Endothelial cell of umbilical vein (primary cell): ENCODE results near the gene DENND4A. TPM values are rescaled to one million over a fixed set of nuclear protein-coding genes. Genes with fewer than 3 reads are reported as not detected.

ENCODE experiments used
- BruUV-seq: library from RNA; stranded (reverse); fragments of 400-500 nt; replicated peaks from 2 replicates; lab custom pipeline; 2021; lab: Mats Ljungman, UMichigan
- CTCF ChIA-PET: fragments of 300-600, 350-600 bp; sonication (Branson Sonifier 250); formaldehyde crosslinking; loops from one replicate; lab custom pipeline; 2021; ENCODE audit warnings: antibody characterized with exemption, inconsistent platforms; lab: Charles Lee
- POLR2A ChIA-PET: fragments of 300-600, 350-600 bp; sonication (Branson Sonifier 250); formaldehyde crosslinking; loops from one replicate; lab custom pipeline; 2021; ENCODE audit warnings: antibody characterized with exemption, inconsistent platforms; lab: Charles Lee
- DNase-seq: peaks from one replicate; pipeline ENCODE4 v3.0.0-alpha.2; 2011; ENCODE audit warnings: low read depth, low spot score
- FAIRE-seq: peaks from 2 replicates; lab custom pipeline; 2011; peaks lifted over from hg19 to GRCh38; lab: Jason Lieb, UNC
- H2AFZ ChIP-seq: 2 replicates; pipeline ENCODE4 v1.6.0; 2012; ENCODE audit warnings: low read depth, low read length, control low read depth, inconsistent platforms
- H3K27ac ChIP-seq: 2 replicates; pipeline ENCODE4 v1.5.1; 2011; ENCODE audit warnings: low read depth, mild to moderate bottlenecking, control low read depth, low read length, moderate library complexity; ENCODE audit not compliant: insufficient read depth
- H3K27me3 ChIP-seq, 2 experiments: 2 replicates each; pipeline versions ENCODE4 v1.6.0 to v1.6.1; 2011; ENCODE audit warnings: low read length in 2 of 2, mixed read lengths in 1 of 2; ENCODE audit not compliant: control insufficient read depth in 2 of 2, insufficient read depth in 2 of 2
- H3K36me3 ChIP-seq, 2 experiments: 2 replicates in 1 of 2; 3 replicates in 1 of 2; pipeline ENCODE4 v1.5.1; 2011; ENCODE audit warnings: low read length in 2 of 2, mild to moderate bottlenecking in 1 of 2, moderate library complexity in 1 of 2; ENCODE audit not compliant: control insufficient read depth in 2 of 2, insufficient read depth in 2 of 2; ENCODE audit errors: extremely low read depth in 1 of 2
- H3K4me1 ChIP-seq: 3 replicates; pipeline ENCODE4 v1.5.1; 2011; ENCODE audit warnings: mild to moderate bottlenecking, low read length; ENCODE audit not compliant: control insufficient read depth, insufficient read depth; ENCODE audit errors: extremely low read depth
- H3K4me2 ChIP-seq: 2 replicates; pipeline ENCODE4 v1.6.1; 2011; ENCODE audit warnings: low read length, control low read depth, mixed read lengths; ENCODE audit not compliant: insufficient read depth
- H3K4me3 ChIP-seq, 3 experiments: fragments of 200-600 bp in 1 of 3; sonication (generic), shearing (Covaris generic) in 1 of 3; replicated peaks in 1 of 3; 2 replicates each; pipeline ENCODE4 v1.5.1; 2011 to 2016; ENCODE audit warnings: control low read depth in 3 of 3, low read length in 3 of 3, mild to moderate bottlenecking in 2 of 3, inconsistent platforms in 1 of 3, low read depth in 1 of 3, moderate library complexity in 1 of 3; ENCODE audit not compliant: insufficient read depth in 1 of 3
- H3K79me2 ChIP-seq: 2 replicates; pipeline ENCODE4 v1.6.0; 2012; ENCODE audit warnings: low read length, inconsistent platforms; ENCODE audit not compliant: control insufficient read depth, insufficient read depth
- H3K9ac ChIP-seq: replicated peaks from 2 replicates; pipeline ENCODE3; 2011; ENCODE audit warnings: low read length, control low read depth; ENCODE audit not compliant: insufficient read depth; ENCODE audit errors: extremely low read depth
- H3K9me1 ChIP-seq: replicated peaks from 3 replicates; pipeline ENCODE4 v1.6.0; 2011; ENCODE audit warnings: mild to moderate bottlenecking, low read length; ENCODE audit not compliant: control insufficient read depth, insufficient read depth; ENCODE audit errors: extremely low read depth
- H3K9me3 ChIP-seq: replicated peaks from 2 replicates; pipeline ENCODE4 v1.5.1; 2012; ENCODE audit warnings: low read length, inconsistent platforms; ENCODE audit not compliant: control insufficient read depth, insufficient read depth
- H4K20me1 ChIP-seq: replicated peaks from 2 replicates; pipeline ENCODE3; 2011; ENCODE audit warnings: mild to moderate bottlenecking, low read length; ENCODE audit not compliant: control insufficient read depth, insufficient read depth; ENCODE audit errors: extremely low read depth
- CTCF ChIP-seq, 2 donors: IDR thresholded peaks; 1 replicate in 1 of 2; 2 replicates in 1 of 2; pipeline ENCODE4 v1.5.1; 2011; ENCODE audit warnings: low read length in 2 of 2, mild to moderate bottlenecking in 2 of 2, moderate library complexity in 2 of 2, control low read depth in 1 of 2, inconsistent platforms in 1 of 2, low read depth in 1 of 2; ENCODE audit not compliant: insufficient read depth in 1 of 2; ENCODE audit errors: extremely low read depth in 1 of 2
- EZH2 ChIP-seq: IDR thresholded peaks from 2 replicates; pipeline ENCODE4 v1.6.1; 2012; ENCODE audit warnings: borderline replicate concordance, low read depth, mild to moderate bottlenecking, moderate library complexity, low read length, inconsistent platforms; ENCODE audit not compliant: severe bottlenecking
- FOS ChIP-seq: IDR thresholded peaks from 2 replicates; pipeline ENCODE4 v1.6.1; 2011; ENCODE audit warnings: mild to moderate bottlenecking, low read length, moderate library complexity, borderline replicate concordance; ENCODE audit not compliant: insufficient read depth
- GATA2 ChIP-seq: IDR thresholded peaks from 2 replicates; pipeline ENCODE4 v1.7.0; 2011; ENCODE audit warnings: low read depth, mild to moderate bottlenecking, moderate library complexity, mixed read lengths, low read length; ENCODE audit not compliant: insufficient read length, insufficient read depth
- JUN ChIP-seq: IDR thresholded peaks from 2 replicates; pipeline ENCODE4 v1.6.1; 2011; ENCODE audit warnings: borderline replicate concordance, low read depth; ENCODE audit not compliant: insufficient read length, insufficient read depth
- MAX ChIP-seq: IDR thresholded peaks from 2 replicates; pipeline ENCODE4 v1.6.1; 2011; ENCODE audit not compliant: insufficient read depth, insufficient read length
- MYC ChIP-seq: IDR thresholded peaks from one replicate; pipeline ENCODE4 v1.6.1; 2011; ENCODE audit warnings: mild to moderate bottlenecking, low read depth, low read length
- POLR2A ChIP-seq: IDR thresholded peaks from 2 replicates; pipeline ENCODE4 v1.6.1; 2012; ENCODE audit warnings: low read depth, mild to moderate bottlenecking, control low read depth, low read length
- POLR2AphosphoS5 ChIP-seq: IDR thresholded peaks from 2 replicates; pipeline ENCODE4 v1.6.1; 2012; ENCODE audit warnings: low read depth, mild to moderate bottlenecking, control low read depth, low read length, moderate library complexity; ENCODE audit not compliant: insufficient read depth
- dilution Hi-C: fragments of 300-500 bp; cut with MboI; formaldehyde crosslinking; loops from one replicate; pipeline ENCODE4 v1.15.0; 2019; ENCODE audit warnings: low sequenced_read_pairs; ENCODE audit not compliant: extremely low pct_ligation_motif_present
- intact Hi-C: fragments of 100-400 bp; cut with micrococcal nuclease; formaldehyde crosslinking; loops from one replicate; pipeline ENCODE4 v1.10.0; 2022
- polyA plus RNA-seq, 4 experiments: library from polyadenylated mRNA; depleted of rRNA in 3 of 4; stranded (reverse) in 3 of 4; unstranded in 1 of 4; fragments of >200 nt; gene quantifications; 2 replicates each; pipeline versions ENCODE4 v1.2.1 to v1.2.3, GENCODE V29; 2011 to 2012; ENCODE audit warnings: missing spikeins in 1 of 4
- total RNA-seq: library from RNA; stranded (reverse); gene quantifications from 2 replicates; pipeline ENCODE4 v1.2.3, GENCODE V29; 2021

The DENND4A gene
- total and polyA plus RNA-seq, 2 donors (not counting 3 experiments of a cell fraction or from before 2014, with no cell fraction given): 5.7 to 22.2 TPM

- H3K79me2 ChIP-seq: peaks cover 53% of the 10 kb centered on the region
- no TSS peak for BruUV-seq
- TF ChIP-seq JUN (no peak), POLR2A (no peak), FOS (no peak), CTCF (IDR thresholded peaks at IDR 0.05; ENCODE audit: extremely low read depth in 1 of 2, insufficient read depth in 1 of 2, low read depth in 1 of 2, low read length in 2 of 2) (no peak), EZH2 (no peak), POLR2AphosphoS5 (no peak), MAX (no peak), GATA2 (no peak), MYC (no peak)
- H3K36me3 ChIP-seq: no peaks in the 10 kb centered on the region
- no peak overlapping the region for H2AFZ ChIP-seq
- H3K9me1 ChIP-seq: no peaks in the 10 kb centered on the region
- H3K9ac ChIP-seq: no peak overlapping the region
- no peak overlapping the region for H3K4me2 ChIP-seq
- intact Hi-C loops: no loop called here
- dilution Hi-C loops: no loop called here
- H3K4me1 ChIP-seq: peaks cover 13% of the 10 kb centered on the region
- H3K4me3 ChIP-seq: no peak overlapping the region
- ChIA-PET POLR2A (no interaction called here), CTCF (interaction anchor here (1.2 kb wide), 1 partner anchor 9 kb away, joined by 3 read pairs; no protein-coding TSS in a partner anchor)
- H3K27ac ChIP-seq: no peak overlapping the region
- no peaks in the 10 kb centered on the region for H4K20me1 ChIP-seq
- no peaks in the 10 kb centered on the region for H3K27me3 ChIP-seq
- FAIRE-seq: no peak
- no peaks in the 10 kb centered on the region for H3K9me3 ChIP-seq
- no peak for DNase-seq
Observed at GRCh38 chr15:65778269-65778668, 13.8 kb downstream of the DENND4A start.
